NCI-H345 treated with DMSO at 0.1 percent for 48 hours (cell line): ENCODE data around the gene ZKSCAN4.
A peak's percentile ranks its signal among the peaks of the same experiment; 100 is the strongest.

Experiments
- DNase-seq: peaks from one replicate; lab custom pipeline; 2025; ENCODE audit not compliant: unreplicated experiment; lab: John Stamatoyannopoulos, UW

Gene ZKSCAN4

GRCh38 chr6:28250747-28251146, 1.3 kb downstream of the ZKSCAN4 start:
- no peak for DNase-seq

- DNase-seq: no peak
These were observed 3.2 kb downstream of the ZKSCAN4 start for GRCh38 chr6:28248916-28249315.

GRCh38 chr6:28245206-28245941, 6.7 kb downstream of the ZKSCAN4 start:
- DNase-seq: no peak

- no peak for DNase-seq
These were observed 8.1 kb downstream of the ZKSCAN4 start for GRCh38 chr6:28243946-28244345.

GRCh38 chr6:28240471-28240870, 11.6 kb downstream of the ZKSCAN4 start:
- DNase-seq: no peak

- no peak for DNase-seq
These were observed 12.4 kb downstream of the ZKSCAN4 start for GRCh38 chr6:28239636-28240035.

- no peak for DNase-seq
These were observed 16.1 kb downstream of the ZKSCAN4 start for GRCh38 chr6:28235912-28236452.

- DNase-seq: no peak
These were observed 19.3 kb downstream of the ZKSCAN4 start for GRCh38 chr6:28232785-28233184.

- DNase-seq: no peak
These were observed 25.6 kb downstream of the ZKSCAN4 start for GRCh38 chr6:28226460-28226859.

GRCh38 chr6:28225056-28225834, 26.8 kb downstream of the ZKSCAN4 start, which contains the start of gene ZSCAN9:
Gene ZSCAN9 (plus strand): TSS chr6:28225275. CDS start chr6:28227085, 1,810 bp downstream.
- DNase-seq: peak; percentile 49

- DNase-seq: no peak
These were observed 27.7 kb downstream of the ZKSCAN4 start for GRCh38 chr6:28224131-28225055.

- DNase-seq: no peak
These were observed 31.6 kb downstream of the ZKSCAN4 start for GRCh38 chr6:28220257-28221133.

- peak; percentile 18 for DNase-seq
These were observed 33.5 kb downstream of the ZKSCAN4 start for GRCh38 chr6:28218312-28219248.

GRCh38 chr6:28217890-28218289, 34.2 kb downstream of the ZKSCAN4 start:
- DNase-seq: no peak

- DNase-seq: no peak
These were observed 36.6 kb downstream of the ZKSCAN4 start for GRCh38 chr6:28215425-28215824.

GRCh38 chr6:28213213-28213523, 38.9 kb downstream of the ZKSCAN4 start:
- DNase-seq: no peak

- peak; percentile 29 for DNase-seq
These were observed 39.4 kb downstream of the ZKSCAN4 start for GRCh38 chr6:28212510-28213212.

- DNase-seq: no peak
These were observed 40.1 kb downstream of the ZKSCAN4 start for GRCh38 chr6:28211840-28212509.
